Caco-2 (cell line): ENCODE data around the gene CPA3. TPM values are rescaled to one million over a fixed set of nuclear protein-coding genes. Genes with fewer than 3 reads are reported as not detected.
A peak's percentile ranks its signal among the peaks of the same experiment; 100 is the strongest.

ENCODE experiments used
- BruUV-seq: library from RNA; stranded (reverse); fragments of 400-500 nt; replicated peaks from 2 replicates; lab custom pipeline; 2021; lab: Mats Ljungman, UMichigan
- CTCF ChIA-PET: fragments of 300-600 bp; sonication (Branson Sonifier 250); formaldehyde crosslinking; loops from one replicate; lab custom pipeline; 2022; ENCODE audit warnings: antibody characterized with exemption; lab: Charles Lee
- POLR2A ChIA-PET: fragments of 300-600 bp; sonication (Branson Sonifier 250); formaldehyde crosslinking; loops from one replicate; lab custom pipeline; 2022; ENCODE audit warnings: antibody characterized with exemption; lab: Charles Lee
- DNase-seq, 2 experiments: peaks; one replicate each; pipeline versions ENCODE4 v3.0.0 to v3.0.0-alpha.2; 2020 to 2022
- H3K27me3 ChIP-seq: replicated peaks from 2 replicates; pipeline ENCODE4 v1.6.0; 2011; ENCODE audit warnings: low read length; ENCODE audit not compliant: control insufficient read depth, insufficient read depth
- H3K36me3 ChIP-seq: 2 replicates; pipeline ENCODE4 v1.5.1; 2011; ENCODE audit warnings: low read length; ENCODE audit not compliant: control insufficient read depth, insufficient read depth
- H3K4me1 ChIP-seq: fragments of 250-450 bp; sonication (Bioruptor Pico); 2 replicates; pipeline ENCODE4 v1.5.1; 2020; ENCODE audit warnings: mild to moderate bottlenecking
- H3K4me3 ChIP-seq: 2 replicates; pipeline ENCODE4 v1.5.1; 2011; ENCODE audit warnings: low read depth, mild to moderate bottlenecking, control low read depth, low read length
- H3K9me3 ChIP-seq: fragments of 250-450 bp; sonication (Bioruptor Pico); 2 replicates; pipeline ENCODE4 v1.5.1; 2020; ENCODE audit warnings: mild to moderate bottlenecking, moderate library complexity
- H3K27ac Mint-ChIP-seq: one replicate; pipeline ENCODE4 v1.8.0; 2022; ENCODE audit warnings: mixed read lengths; ENCODE audit not compliant: unreplicated experiment
- H3K27me3 Mint-ChIP-seq: one replicate; pipeline ENCODE4 v1.8.0; 2022; ENCODE audit warnings: mixed read lengths; ENCODE audit not compliant: insufficient read depth, unreplicated experiment
- H3K36me3 Mint-ChIP-seq: one replicate; pipeline ENCODE4 v1.8.0; 2022; ENCODE audit warnings: mild to moderate bottlenecking, mixed read lengths; ENCODE audit not compliant: insufficient read depth, unreplicated experiment
- H3K4me1 Mint-ChIP-seq: one replicate; pipeline ENCODE4 v1.8.0; 2022; ENCODE audit warnings: low read depth, mixed read lengths; ENCODE audit not compliant: unreplicated experiment
- H3K4me3 Mint-ChIP-seq: one replicate; pipeline ENCODE4 v1.8.0; 2022; ENCODE audit warnings: mild to moderate bottlenecking, moderate library complexity, mixed read lengths; ENCODE audit not compliant: unreplicated experiment
- H3K9me3 Mint-ChIP-seq: one replicate; pipeline ENCODE4 v1.8.0; 2022; ENCODE audit warnings: mixed read lengths; ENCODE audit not compliant: unreplicated experiment
- intact Hi-C: fragments of 100-400 bp; cut with micrococcal nuclease; formaldehyde crosslinking; loops from one replicate; pipeline ENCODE4 v1.10.0; 2022; ENCODE audit not compliant: unreplicated experiment
- total RNA-seq: library from RNA; stranded (reverse); gene quantifications from 2 replicates; pipeline ENCODE4 v1.2.3, GENCODE V29; 2022
- TF ChIP-seq, protein P1 (sequence below), 2 experiments: fragments of 200-600 bp in 1 of 2; IDR thresholded peaks; 1 replicate in 1 of 2; 2 replicates in 1 of 2; pipeline versions ENCODE4 v1.5.1 to v1.8.0; 2011 to 2022; ENCODE audit warnings: antibody characterized with exemption in 1 of 2, control low read depth in 1 of 2, inconsistent platforms in 1 of 2, low read depth in 1 of 2, low read length in 1 of 2, mild to moderate bottlenecking in 1 of 2, moderate library complexity in 1 of 2; ENCODE audit not compliant: insufficient read depth in 1 of 2, severe bottlenecking in 1 of 2, unreplicated experiment in 1 of 2

CPA3 gene
- total RNA-seq, 1 experiment from 2014 or later = not detected

DNA sequence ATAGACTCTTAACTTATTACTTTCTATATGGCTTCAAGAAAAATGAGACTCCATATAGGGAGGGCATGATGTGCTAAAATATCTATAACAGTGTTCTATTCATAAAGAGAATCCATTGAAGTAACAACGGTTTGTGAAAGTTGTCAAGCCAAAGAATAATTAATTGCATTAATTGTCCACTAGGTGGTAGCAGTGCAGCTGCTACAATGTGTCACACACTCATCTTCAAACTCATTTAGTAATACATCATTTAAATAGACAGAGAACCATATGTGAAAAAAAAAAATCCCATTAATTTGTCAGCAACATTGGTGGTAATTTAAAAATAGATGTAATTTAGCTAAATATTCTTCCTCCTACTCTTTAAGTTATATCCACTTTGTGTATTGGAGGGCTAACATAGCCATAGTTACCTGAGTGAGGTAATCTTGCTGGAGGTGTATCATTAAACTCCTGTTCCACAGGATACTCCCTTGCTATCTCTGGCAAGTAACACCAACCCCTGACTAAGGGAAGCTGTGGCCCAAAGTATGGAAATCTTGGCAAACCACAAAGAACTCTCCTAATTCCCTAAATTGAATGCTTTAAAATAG, 3.7 kb upstream of the CPA3 start:
- no peaks in the 10 kb centered on the region for H3K9me3 Mint-ChIP-seq
- ChIA-PET CTCF (interaction anchor here (0.5 to 2.2 kb wide), 3 partner anchors 19 to 85 kb away, joined by 3 to 6 read pairs (median 3); no protein-coding TSS in a partner anchor), POLR2A (interaction anchor here (0.6 kb wide), 1 partner anchor 90 kb away, joined by 3 read pairs; no protein-coding TSS in a partner anchor)
- no peak overlapping the region for H3K4me3 ChIP-seq
- H3K27me3 ChIP-seq = no peaks in the 10 kb centered on the region
- no peaks in the 10 kb centered on the region for H3K4me1 Mint-ChIP-seq
- BruUV-seq = no TSS peak
- H3K36me3 ChIP-seq = no peaks in the 10 kb centered on the region
- TF ChIP-seq, protein P1, sequence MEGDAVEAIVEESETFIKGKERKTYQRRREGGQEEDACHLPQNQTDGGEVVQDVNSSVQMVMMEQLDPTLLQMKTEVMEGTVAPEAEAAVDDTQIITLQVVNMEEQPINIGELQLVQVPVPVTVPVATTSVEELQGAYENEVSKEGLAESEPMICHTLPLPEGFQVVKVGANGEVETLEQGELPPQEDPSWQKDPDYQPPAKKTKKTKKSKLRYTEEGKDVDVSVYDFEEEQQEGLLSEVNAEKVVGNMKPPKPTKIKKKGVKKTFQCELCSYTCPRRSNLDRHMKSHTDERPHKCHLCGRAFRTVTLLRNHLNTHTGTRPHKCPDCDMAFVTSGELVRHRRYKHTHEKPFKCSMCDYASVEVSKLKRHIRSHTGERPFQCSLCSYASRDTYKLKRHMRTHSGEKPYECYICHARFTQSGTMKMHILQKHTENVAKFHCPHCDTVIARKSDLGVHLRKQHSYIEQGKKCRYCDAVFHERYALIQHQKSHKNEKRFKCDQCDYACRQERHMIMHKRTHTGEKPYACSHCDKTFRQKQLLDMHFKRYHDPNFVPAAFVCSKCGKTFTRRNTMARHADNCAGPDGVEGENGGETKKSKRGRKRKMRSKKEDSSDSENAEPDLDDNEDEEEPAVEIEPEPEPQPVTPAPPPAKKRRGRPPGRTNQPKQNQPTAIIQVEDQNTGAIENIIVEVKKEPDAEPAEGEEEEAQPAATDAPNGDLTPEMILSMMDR (IDR thresholded peaks at IDR 0.05; ENCODE audit: insufficient read depth in 1 of 2, low read depth in 1 of 2, low read length in 1 of 2, severe bottlenecking in 1 of 2, unreplicated experiment in 1 of 2) = peak in 1 of 2 experiments; percentile 42
- H3K9me3 ChIP-seq = no peaks in the 10 kb centered on the region
- DNase-seq = peak in 1 of 2 experiments; percentile 20
- no peak overlapping the region for H3K27ac Mint-ChIP-seq
- no peaks in the 10 kb centered on the region for H3K36me3 Mint-ChIP-seq
- intact Hi-C loops = loop anchor here (1.0 to 5.0 kb wide), 5 partner anchors 19 to 483 kb away; no protein-coding TSS in a partner anchor
- no peak overlapping the region for H3K4me3 Mint-ChIP-seq
- no peaks in the 10 kb centered on the region for H3K4me1 ChIP-seq
- peaks cover 5% of the 10 kb centered on the region for H3K27me3 Mint-ChIP-seq

DNA sequence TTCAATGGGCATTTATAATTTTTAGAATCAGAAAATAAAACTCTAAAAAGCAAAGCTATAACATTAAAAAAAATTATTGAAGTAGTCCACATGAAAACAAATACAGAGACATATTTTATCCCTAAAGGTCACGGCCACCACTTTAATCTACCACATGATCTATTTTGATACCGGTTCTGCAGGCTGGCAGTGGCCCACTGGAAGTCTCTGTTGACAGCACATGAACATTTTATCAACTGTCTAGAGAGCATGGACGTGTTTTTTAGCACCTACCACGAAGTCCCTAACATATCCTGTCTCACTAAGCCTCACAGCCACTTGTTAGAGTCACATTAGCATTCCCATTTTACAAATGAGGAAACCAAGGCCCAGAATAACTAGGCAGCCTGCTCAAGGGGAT, 1.8 kb upstream of the CPA3 start:
- H3K27me3 ChIP-seq = no peaks in the 10 kb centered on the region
- H3K36me3 Mint-ChIP-seq = no peaks in the 10 kb centered on the region
- no TSS peak for BruUV-seq
- H3K4me1 ChIP-seq = no peaks in the 10 kb centered on the region
- no peak overlapping the region for H3K4me3 Mint-ChIP-seq
- H3K4me3 ChIP-seq = no peak overlapping the region
- CTCF ChIA-PET = interaction anchor here (2.2 kb wide), 1 partner anchor 17 kb away, joined by 6 read pairs; no protein-coding TSS in a partner anchor
- POLR2A ChIA-PET = no interaction called here
- H3K9me3 ChIP-seq = no peaks in the 10 kb centered on the region
- H3K27ac Mint-ChIP-seq = no peak overlapping the region
- DNase-seq = no peak
- no peaks in the 10 kb centered on the region for H3K4me1 Mint-ChIP-seq
- intact Hi-C loops = loop anchor here (5.0 kb wide), 1 partner anchor 136 kb away; no protein-coding TSS in a partner anchor
- TF ChIP-seq, protein P1 (IDR thresholded peaks at IDR 0.05; ENCODE audit: insufficient read depth in 1 of 2, low read depth in 1 of 2, low read length in 1 of 2, severe bottlenecking in 1 of 2, unreplicated experiment in 1 of 2) = no peak
- H3K36me3 ChIP-seq = no peaks in the 10 kb centered on the region
- peaks cover 13% of the 10 kb centered on the region for H3K27me3 Mint-ChIP-seq
- H3K9me3 Mint-ChIP-seq = no peaks in the 10 kb centered on the region

DNA sequence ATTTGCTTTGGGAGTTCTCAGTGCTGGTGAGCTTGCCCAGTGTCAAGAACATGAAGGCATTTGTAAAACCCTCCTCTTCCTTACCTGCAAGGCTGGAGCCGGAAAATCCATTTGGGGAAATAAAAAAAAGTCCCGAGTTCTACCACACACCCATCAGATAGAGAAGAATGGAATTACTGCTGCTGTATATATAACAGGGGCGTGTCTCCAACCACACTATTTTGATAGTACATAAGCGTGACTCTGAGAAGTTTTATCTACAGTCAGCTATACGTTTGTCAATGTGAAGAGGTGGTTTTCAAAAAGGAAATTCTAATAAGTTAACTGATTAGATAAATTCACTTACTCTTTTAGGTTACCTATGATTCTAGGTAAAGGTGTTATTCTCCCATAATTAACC, 1.3 kb upstream of the CPA3 start:
- Histone ChIP-seq H3K9me3 (no peaks in the 10 kb centered on the region), H3K4me1 (no peaks in the 10 kb centered on the region), H3K27me3 (no peaks in the 10 kb centered on the region), H3K4me3 (no peak overlapping the region), H3K36me3 (no peaks in the 10 kb centered on the region)
- Mint-ChIP-seq H3K9me3 (no peaks in the 10 kb centered on the region), H3K4me3 (no peak overlapping the region), H3K27ac (no peak overlapping the region), H3K27me3 (peaks cover 13% of the 10 kb centered on the region), H3K36me3 (no peaks in the 10 kb centered on the region), H3K4me1 (no peaks in the 10 kb centered on the region)
- ChIA-PET CTCF (no interaction called here), POLR2A (no interaction called here)
- no TSS peak for BruUV-seq
- TF ChIP-seq, protein P1 (IDR thresholded peaks at IDR 0.05; ENCODE audit: insufficient read depth in 1 of 2, low read depth in 1 of 2, low read length in 1 of 2, severe bottlenecking in 1 of 2, unreplicated experiment in 1 of 2) = no peak
- no peak for DNase-seq
- intact Hi-C loops = loop anchor here (5.0 kb wide), 1 partner anchor 137 kb away; no protein-coding TSS in a partner anchor
